ENCODE results near the gene ANO2. TPM values are rescaled to one million over a fixed set of nuclear protein-coding genes. Genes with fewer than 3 reads are reported as not detected.
"Not testable (repeated sequence)": the region's sequence is repeated elsewhere in the genome, so short reads cannot be mapped to it uniquely, and the experiment has no call there.

The ANO2 gene
- total RNA-seq, 2 donors from 2014 or later: 1.8 to 2.6 TPM

- DNase-seq (peak in 1 of 2 donors; percentile 38), ATAC-seq (no peak)
- intact Hi-C loops (cut with DNase I, micrococcal nuclease): no loop called here
Measured at GRCh38 chr12:5718680-5719079, 226.4 kb downstream of the ANO2 start.

DNA sequence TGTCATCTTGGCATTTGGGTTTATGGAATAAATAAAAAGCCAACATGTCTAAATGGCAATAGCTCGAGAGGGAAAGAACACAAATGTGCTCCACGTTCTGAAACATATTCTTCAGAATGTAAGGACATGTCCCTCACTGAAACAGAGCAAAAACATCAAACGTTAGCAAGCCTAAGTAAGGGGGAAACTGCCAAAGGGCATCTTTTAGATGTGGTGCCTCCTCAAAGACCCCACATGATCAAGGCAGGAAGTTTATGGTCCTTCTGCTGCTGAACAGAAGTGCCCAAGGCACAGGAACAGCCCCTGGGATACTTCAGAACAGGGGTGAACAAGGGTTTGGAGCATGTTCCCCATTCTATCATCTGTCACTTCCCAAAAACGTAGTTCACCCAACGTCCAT is 227.0 kb downstream of the ANO2 start:
- no peak for ATAC-seq
- no peak for DNase-seq
- intact Hi-C loops (cut with DNase I, micrococcal nuclease): no loop called here

DNA sequence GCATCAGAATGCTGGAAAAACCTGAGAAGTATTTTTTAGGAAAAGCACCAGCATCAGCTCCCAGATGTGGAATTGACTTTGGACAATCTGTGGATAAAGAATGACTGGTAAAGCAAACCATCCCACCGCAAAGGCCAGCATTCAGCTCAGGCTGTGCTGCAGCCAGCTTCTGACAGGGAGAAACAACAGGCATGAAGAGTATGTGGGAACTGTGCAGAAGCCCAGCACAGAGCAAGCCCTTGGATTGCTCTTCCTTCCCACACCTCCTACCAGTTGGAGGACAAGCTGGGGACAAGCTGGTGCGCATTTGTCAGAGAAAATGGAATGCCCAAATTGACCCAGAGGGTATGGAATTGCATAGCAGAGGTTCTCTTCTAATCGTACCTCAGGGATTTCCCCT is 228.1 kb downstream of the ANO2 start:
- intact Hi-C loops (cut with DNase I, micrococcal nuclease): no loop called here

GRCh38 chr12:5716201-5716600 is 228.9 kb downstream of the ANO2 start:
- DNase-seq: peak in 1 of 2 donors; percentile 36
- peak; percentile 73 for ATAC-seq
- intact Hi-C loops (cut with DNase I, micrococcal nuclease): no loop called here

More for the DNA sequence above, 228.1 kb downstream of the ANO2 start:
- no peak for DNase-seq
- no peak for ATAC-seq

DNA sequence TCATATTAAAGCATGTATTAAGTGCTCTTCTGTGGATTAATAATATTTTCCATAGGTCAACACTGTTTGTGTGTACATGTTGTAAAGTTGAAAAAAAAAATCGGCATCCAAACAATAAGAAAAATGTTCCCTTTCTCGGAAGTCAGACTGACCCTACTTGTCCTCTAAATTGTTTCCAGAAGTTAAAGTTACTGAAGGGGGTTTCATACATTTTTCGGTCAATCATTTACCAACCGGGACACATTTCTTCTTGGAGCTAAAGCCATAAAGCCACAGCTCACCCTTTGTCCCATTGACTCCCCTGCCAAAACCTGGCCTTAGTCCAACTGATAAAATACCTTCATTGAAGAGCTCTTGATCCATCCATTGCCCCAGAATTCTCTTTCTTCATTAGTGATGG is 230.0 kb downstream of the ANO2 start:
- ATAC-seq: peak; percentile 92

GRCh38 chr12:5713599-5714081 is 231.4 kb downstream of the ANO2 start:
- ATAC-seq (no peak), DNase-seq (no peak)
- intact Hi-C loops (cut with DNase I, micrococcal nuclease): no loop called here

More for the DNA sequence above, 230.0 kb downstream of the ANO2 start:
- DNase-seq: peak; percentile 30 to 42
- intact Hi-C loops (cut with DNase I, micrococcal nuclease): no loop called here

GRCh38 chr12:5710260-5710878 is 234.7 kb downstream of the ANO2 start:
- intact Hi-C loops (cut with DNase I, micrococcal nuclease): no loop called here
- DNase-seq: no peak
- ATAC-seq: no peak

DNA sequence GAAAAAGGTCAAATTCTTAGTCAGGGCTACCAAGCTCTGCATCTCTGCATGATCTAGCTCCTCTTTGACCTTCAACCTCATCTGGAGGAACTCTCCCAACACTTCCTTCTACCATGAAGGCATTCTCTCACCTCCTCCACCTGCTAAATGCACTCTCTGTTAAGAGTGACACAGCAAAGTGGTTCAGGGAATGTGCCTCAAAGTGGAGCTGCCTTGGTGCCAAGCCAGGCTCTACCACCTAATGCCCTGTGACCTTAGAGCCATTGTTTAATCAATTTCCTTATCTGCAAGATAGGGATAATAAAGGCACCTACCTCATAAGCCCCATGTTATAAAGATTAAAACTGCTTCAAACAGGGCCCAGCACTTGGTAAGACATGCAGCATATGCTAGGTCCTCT is 236.7 kb downstream of the ANO2 start:
- DNase-seq (peak; percentile 36 to 49), ATAC-seq (peak; percentile 92)
- intact Hi-C loops (cut with DNase I, micrococcal nuclease): no loop called here

GRCh38 chr12:5706247-5706646 is 238.8 kb downstream of the ANO2 start:
- no peak for ATAC-seq
- DNase-seq: no peak
- intact Hi-C loops (cut with DNase I, micrococcal nuclease): no loop called here

DNA sequence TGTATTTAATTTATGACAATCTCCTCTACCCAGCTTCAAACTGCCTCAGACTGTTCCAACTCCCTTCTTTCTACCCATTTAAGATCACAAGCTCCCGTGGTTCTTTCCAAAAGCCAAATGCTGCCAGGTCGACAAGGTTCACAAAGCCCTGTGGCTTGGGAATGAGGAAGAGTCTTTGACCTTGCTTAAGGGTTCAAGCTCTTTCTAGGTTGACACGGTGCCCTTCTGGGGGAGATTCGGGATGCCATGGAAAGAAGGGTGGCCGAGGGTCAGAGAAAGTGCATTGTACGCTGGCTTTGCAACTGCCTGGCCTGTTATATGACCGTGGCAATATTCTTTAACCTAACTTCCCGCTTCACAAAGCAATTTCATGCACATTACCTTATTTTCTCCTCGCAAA is 239.3 kb downstream of the ANO2 start:
- no peak for DNase-seq
- intact Hi-C loops (cut with DNase I, micrococcal nuclease): no loop called here
- no peak for ATAC-seq

- intact Hi-C loops (cut with DNase I, micrococcal nuclease): no loop called here
- ATAC-seq (no peak), DNase-seq (no peak)
Measured at GRCh38 chr12:5694759-5695409, 250.2 kb downstream of the ANO2 start.

DNA sequence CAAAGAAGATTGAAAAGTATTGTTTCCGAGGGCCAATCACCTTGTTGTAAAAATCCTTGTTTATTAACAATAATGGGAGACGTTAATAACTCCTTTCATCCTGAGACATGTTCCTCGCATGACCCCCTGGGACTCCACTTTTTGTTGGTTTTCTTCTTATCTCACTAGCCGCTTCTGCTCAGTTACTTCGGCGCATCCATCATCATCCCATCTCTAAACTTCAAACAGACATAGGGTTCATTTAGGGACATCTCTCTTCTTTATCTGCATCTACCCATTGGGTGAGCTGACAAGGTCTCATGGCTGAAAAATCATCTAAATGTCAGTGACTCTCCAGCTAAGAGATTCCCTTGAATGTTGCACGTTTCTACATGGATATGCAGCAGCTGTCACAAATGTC is 252.2 kb downstream of the ANO2 start:
- intact Hi-C loops (cut with DNase I, micrococcal nuclease): no loop called here
- no peak for DNase-seq
- ATAC-seq: no peak

DNA sequence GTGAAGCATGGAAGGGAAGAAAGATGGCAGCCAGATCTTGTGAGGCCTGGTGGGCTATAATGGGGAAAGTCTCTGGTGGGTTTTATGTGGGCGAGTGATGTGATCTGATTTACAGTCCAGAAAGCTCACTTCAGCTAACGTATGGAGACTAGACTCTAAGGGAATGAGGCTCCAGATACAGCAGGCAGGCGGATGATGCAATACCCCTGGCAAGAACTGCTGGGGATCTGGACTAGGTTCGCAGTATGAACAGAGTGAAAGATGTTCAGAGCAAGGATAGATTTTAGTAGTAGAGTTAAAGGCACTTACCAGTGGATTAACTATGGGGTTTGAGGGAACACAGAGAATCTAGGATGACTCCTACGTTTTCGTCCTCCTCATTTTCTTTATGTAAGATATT is 253.1 kb downstream of the ANO2 start:
- intact Hi-C loops (cut with DNase I, micrococcal nuclease): no loop called here
- no peak for DNase-seq
- no peak for ATAC-seq

GRCh38 chr12:5690240-5690639 is 254.8 kb downstream of the ANO2 start:
- no peak for ATAC-seq
- DNase-seq: no peak
- intact Hi-C loops (cut with DNase I, micrococcal nuclease): no loop called here

DNA sequence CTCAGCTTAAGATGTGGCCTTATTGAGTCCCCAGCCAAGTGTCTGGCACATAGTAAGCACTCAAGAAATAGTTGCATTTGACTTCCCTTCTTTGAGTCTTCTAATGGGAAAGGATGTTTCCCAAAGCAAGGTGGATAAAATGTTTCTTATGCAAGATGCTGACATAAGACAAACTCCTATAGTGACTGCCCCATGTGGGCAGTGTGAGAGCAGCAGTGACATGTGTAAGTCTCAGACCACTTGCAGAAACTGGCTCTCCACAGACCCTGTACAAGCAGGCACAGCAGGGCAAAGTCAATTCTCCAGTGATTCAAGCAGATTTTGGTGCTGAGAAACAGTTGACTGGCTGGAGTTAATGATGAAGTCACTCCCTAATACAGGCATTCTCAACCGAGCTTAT is 255.3 kb downstream of the ANO2 start:
- intact Hi-C loops (cut with DNase I, micrococcal nuclease): no loop called here
- ATAC-seq: no peak
- DNase-seq: no peak

GRCh38 chr12:5688226-5688625 is 256.8 kb downstream of the ANO2 start:
- DNase-seq (no peak), ATAC-seq (no peak)
- intact Hi-C loops (cut with DNase I, micrococcal nuclease): no loop called here

DNA sequence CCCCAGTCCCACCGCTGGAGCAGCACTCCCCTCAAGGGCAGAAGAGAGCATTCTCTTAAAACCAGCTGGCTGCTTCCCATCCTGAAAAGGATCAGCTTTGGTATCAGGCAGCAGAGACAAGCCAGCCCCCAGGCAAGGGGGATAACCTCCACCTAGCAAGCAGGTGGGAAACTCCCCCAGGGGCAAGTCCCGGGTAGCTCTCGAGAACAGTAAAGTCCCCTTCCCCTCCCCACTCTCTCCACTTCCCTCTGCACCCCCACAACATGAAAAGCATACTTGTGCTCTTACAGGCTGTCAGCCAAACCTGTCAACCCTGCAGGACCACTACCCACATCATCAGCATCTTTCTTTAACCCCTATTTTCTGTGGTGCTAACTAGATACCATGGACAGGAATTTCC is 259.1 kb downstream of the ANO2 start:
- no peak for DNase-seq
- intact Hi-C loops (cut with DNase I, micrococcal nuclease): no loop called here
- ATAC-seq: no peak

- intact Hi-C loops (cut with DNase I, micrococcal nuclease): no loop called here
- no peak for ATAC-seq
- DNase-seq: no peak
Measured at GRCh38 chr12:5684989-5685388, 260.1 kb downstream of the ANO2 start.

DNA sequence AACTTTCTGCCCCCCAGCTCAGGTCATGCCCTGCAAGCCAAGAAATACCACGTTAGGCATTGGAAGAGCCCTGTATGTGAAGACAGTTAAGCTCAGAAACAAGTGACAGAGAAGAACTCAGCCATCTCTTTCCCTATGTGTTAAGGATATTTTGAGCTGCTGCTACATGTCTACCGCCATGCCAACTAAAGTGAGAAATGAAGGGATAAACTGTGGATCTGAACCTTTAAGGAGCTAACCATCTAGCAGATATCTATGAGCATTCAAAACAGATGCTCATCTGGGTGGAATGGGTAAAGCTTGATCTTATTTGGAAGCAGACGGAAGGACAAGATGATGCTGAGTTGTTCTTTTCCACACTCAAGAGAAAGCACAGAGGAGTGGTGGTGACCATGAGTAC is 262.5 kb downstream of the ANO2 start:
- intact Hi-C loops (cut with DNase I, micrococcal nuclease): no loop called here
- ATAC-seq (no peak), DNase-seq (no peak)

DNA sequence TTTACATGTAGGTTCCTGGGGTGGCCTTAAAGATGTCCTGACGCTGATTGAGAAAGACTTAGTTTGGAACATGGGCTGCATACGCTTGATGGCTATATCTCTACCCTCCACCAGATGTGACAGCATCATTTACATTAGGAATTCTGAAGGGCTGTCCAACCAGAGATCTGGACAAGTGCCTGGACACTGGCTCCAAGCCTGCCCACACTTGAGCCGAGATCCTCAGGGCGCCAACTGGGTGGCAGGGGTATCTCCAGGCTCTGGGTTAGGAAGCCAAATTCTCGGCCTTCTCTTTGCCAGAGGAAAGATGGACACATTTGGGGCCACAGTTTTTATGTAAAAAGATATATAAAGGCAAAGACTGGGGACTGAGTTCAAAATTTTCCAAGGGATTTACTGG is 266.9 kb downstream of the ANO2 start:
- intact Hi-C loops (cut with DNase I, micrococcal nuclease): no loop called here

DNA sequence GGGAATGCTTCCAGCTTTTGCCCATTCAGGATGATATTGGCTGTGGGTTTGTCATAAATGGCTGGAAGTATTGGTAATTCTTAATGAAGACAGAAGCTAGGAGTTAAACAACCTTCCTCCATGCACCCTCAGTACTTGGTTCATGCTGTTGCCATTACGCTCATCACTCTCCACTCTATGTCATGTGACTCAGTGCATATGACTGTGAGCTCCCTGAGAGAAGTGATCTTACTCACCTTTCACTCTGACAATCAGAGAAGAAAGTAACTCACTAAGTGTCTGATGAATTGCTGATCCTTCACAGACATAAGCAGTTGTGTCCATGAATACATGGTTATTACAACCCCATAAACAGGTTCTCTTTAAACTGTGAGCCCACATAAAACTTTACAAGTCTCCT is 275.4 kb downstream of the ANO2 start:
- intact Hi-C loops (cut with DNase I, micrococcal nuclease); DNase-seq; ATAC-seq: not testable (repeated sequence)

More for the DNA sequence above, 266.9 kb downstream of the ANO2 start:
- DNase-seq (no peak), ATAC-seq (no peak)
